GM15510 (cell line): Measurements from ENCODE around the gene TPRN.

Experiments
- POLR2A ChIP-seq: IDR thresholded peaks from 3 replicates; pipeline ENCODE4 v1.6.1; 2011; ENCODE audit warnings: borderline replicate concordance; ENCODE audit not compliant: insufficient read length; ENCODE audit errors: extremely low read depth

Gene TPRN

DNA sequence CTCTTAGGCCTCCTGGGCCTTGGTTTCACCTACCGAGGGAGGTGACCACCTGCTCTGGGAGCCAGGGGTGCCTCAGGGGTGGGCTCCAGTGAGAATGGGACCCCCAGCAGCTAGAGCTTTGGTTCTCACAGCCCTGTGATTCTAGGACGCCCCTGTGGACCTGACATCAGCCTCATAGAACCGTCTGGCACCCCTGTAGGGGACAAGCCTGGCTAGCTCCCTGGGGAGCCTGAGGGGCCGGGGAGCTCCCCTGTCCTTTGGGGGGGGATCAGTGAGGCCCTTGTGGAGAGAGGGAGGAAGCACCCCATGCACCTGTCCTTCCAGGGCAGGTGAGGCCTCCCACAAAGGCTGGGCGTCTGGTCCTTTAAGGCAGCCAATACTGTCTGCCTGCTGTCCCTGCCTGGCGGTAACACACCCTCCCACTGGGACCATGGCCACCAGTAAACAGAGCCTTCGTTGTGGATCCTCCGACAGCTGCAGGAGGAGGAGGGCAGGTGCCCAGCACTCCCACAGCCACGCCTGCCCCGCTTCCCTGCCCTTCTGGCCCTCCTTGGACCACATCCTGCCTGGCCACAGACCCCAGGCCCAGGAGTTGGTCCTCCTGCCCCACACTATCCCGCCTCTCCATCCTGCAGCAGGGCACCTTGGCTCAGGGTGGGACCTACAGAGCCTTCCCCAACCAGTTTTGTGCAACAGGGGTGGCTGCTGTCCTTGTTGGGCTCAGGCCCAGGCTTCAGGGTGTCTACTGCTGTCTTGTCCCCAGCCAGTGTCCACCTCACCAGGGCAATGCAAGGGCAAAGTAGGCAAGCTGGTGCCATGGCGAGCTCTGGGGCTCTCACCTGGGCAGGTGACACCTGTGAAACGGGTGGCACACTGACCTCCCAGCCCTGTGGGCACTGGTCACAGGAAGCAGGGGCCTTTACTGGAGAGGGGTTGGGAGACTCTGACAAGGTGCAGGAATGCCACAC, 37.5 kb upstream of the TPRN start:
- no peak for TF ChIP-seq POLR2A

DNA sequence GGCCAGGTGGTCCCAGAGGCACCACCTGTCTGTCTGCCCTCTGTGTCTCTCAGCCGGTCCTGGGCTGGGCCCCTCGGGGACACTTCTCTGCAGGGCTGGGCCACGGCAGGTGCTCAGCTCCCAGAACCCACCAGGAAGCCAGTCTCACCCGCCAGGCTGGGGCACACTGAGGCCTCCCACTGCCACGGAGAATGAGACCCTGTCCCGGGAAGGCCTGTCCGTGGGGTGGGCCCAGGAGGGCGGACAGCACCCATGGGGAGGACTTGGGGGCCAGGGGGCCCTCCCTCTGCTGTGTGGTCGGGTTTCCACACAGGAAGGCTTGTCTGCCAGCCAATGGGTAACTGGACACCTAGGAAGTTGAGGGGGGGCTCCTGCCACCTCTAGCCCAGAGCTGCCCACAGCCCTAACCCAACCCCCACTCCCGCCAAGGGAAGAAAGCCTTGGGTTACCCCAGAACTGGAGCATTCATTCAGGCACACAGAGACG, 36.4 kb upstream of the TPRN start:
- TF ChIP-seq POLR2A, result no peak

DNA sequence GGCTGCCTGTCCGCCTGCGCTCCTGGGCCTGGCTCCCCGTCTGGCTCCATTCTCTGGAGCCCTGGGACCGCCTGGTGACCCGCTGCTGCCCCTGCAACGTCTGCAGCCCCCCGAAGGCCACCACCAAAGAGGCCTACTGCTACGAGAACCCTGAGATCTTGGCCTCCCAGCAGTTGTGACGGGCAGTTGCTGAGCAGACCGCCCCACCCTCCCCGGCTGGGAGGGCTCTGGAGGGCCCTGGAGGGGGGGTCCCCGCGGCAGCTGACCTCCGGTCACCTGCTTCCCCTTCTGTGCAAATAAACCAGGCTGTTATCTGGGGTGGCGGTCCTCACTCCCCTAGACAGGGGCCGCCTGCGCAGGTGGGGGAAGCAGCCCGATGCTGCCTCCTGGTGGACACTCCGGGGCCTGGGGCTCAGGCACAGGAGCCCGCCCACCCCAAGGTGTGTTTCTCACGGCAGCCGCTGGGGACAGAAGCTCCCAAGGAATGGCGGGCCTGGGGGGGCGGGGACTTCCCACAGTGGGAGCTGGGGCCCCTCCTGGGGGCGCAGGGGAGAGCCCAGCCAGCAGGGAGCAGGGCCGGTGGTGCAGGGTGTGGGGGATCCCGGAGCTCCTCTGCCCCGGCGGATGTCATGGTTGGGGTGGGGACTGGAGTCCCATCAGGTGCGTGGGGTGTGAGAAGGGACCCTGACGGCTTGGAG, 35.8 kb upstream of the TPRN start:
- peak; percentile 26 for TF ChIP-seq POLR2A

DNA sequence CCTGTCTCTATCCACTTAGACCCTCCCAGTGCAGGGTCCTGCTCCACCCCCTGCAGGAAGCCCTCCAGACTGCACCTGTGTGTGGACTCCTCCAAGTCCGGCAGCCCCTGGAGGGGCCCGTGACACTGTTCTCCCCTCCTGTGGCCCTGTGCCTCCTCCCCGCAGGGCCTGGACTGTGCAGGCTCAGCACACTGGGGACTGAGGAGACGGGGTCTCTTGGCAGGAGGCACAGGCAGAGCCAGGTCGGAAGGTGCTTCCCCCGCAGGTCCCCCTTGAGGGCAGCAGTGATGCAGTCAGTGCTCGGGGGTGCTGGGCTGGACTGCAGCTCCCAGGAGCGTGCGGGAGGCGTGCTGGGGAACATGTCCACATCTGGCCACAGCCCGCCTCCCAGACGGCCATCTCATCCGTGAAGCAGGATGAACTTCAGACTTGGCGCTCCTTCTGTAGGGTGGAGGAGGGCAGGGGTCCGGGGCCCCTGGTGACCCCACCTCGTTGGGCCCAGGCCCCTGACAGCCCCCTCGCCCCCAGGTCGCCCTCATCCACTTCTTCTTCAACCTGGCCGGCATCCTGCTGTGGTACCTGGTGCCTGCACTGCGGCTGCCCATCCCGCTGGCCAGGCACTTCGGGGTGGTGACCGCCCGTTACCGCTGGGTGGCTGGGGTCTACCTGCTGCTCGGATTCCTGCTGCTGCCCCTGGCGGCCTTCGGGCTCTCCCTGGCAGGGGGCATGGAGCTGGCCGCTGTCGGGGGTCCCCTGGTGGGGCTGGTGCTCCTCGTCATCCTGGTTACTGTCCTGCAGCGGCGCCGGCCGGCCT, 35.1 kb upstream of the TPRN start:
- no peak for TF ChIP-seq POLR2A

DNA sequence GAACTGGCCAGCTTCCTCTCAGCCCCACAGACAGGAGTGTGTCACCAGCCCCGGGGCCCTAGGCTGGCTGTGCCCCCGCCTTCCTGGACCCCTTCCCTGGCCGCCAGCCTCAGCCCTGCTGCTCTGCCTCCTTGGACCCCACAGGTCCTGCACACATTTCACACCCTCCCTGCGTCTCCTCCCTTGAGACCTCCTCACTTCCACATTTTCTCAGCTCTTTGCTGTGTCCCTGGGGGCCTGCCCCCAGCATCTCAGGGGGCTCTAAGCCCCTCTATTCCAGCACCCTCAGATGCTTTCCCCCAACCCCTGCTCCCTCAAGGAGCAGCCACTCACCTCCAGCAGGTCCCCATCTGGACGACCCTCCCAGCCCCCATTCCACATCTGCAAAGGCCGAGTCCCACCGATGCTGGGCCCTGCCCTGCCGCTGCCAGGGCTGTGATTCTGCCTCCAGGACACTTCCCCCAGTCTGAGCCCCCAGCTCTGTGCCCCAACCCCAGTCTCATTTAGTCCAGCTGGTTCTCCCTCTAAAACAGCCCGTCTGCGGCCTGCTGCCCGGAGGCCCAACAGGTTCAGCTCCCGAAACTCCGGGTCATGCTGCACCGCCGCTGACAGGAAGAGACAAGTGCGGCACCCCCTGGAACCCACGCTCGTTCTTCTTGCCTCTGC, 34.4 kb upstream of the TPRN start:
- no peak for TF ChIP-seq POLR2A

DNA sequence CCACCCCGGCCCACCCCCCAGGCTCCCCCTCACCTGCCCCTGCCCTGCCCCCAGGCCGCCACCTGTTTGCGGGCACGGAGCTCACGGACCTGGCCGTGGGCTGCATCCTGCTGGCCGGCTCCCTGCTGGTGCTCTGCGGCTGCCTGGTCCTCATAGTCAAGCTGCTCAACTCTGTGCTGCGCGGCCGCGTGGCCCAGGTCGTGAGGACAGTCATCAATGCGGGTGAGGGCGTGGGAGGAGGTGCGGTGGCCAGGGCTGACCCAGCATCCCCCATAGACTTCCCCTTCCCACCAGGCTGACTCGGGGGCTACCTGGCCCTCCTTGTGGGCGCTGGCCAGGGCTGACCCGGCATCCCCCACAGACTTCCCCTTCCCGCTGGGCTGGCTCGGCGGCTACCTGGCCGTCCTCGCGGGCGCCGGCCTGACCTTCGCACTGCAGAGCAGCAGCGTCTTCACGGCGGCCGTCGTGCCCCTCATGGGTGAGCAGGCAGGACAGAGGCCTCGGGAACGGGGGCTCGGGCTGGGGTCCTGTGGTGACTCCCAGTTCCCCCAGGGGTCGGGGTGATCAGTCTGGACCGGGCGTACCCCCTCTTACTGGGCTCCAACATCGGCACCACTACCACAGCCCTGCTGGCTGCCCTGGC, 33.6 kb upstream of the TPRN start:
- TF ChIP-seq POLR2A, result no peak

DNA sequence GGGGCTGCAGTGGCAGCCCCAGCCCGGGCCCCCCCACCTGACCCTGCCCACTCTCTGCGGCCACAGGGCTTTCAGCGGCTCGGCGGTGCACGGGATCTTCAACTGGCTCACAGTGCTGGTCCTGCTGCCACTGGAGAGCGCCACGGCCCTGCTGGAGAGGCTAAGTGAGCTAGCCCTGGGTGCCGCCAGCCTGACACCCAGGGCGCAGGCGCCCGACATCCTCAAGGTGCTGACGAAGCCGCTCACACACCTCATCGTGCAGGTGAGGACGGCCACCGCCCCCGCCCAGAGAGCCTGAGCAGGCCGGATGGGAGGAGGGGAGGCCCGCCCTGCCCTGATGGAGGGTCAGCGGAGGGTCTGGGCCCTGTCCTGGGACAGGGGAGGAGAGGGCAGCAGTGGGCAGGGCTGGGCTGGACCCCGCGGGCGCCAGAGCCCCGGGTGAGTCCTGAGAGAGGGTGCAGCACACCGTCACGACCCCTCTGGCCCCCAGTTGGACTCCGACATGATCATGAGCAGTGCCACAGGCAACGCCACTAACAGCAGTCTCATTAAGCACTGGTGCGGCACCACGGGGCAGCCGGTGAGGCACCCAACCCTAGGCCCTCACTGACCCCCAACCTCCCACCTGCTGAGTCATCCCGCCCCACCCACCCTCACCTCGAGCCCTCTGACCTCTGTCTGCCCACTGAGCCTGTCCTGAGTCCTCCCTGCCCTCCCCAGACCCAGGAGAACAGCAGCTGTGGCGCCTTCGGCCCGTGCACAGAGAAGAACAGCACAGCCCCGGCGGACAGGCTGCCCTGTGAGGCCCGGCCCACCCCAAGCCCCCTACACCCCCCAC, 32.8 kb upstream of the TPRN start:
- no peak for TF ChIP-seq POLR2A

DNA sequence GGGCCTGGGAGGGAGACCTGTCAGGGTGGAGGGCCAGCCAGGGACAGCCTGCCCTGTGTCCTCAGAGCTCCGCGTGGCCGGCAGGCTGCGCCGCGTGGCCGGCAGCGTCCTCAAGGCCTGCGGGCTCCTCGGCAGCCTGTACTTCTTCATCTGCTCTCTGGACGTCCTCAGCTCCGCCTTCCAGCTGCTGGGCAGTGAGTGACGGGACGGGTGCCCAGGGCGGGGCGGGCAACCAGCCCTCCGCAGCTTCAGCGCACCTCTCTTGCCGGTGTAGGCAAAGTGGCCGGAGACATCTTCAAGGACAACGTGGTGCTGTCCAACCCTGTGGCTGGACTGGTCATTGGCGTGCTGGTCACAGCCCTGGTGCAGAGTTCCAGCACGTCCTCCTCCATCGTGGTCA, 32.0 kb upstream of the TPRN start:
- TF ChIP-seq POLR2A, result no peak

DNA sequence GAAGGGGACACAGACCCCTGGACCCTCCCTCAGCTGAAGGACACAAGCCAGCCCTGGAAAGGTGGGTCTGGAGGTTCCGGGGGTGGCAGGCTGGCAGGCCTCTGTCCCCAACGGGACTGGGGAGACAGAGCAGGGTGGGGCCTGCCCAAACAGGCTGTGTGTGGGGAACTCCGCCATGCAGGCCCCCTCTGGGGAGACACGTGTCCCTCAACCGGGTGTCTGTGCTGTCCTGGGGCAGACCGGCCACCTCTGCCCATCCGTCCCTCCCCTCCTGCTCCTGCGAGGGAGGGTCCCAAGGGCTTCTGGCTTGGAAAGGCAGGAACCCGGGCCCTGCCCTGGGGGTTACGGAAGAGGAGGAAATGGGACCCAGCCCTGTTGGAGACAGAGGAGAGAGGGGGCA, 31.6 kb upstream of the TPRN start:
- no peak for TF ChIP-seq POLR2A

DNA sequence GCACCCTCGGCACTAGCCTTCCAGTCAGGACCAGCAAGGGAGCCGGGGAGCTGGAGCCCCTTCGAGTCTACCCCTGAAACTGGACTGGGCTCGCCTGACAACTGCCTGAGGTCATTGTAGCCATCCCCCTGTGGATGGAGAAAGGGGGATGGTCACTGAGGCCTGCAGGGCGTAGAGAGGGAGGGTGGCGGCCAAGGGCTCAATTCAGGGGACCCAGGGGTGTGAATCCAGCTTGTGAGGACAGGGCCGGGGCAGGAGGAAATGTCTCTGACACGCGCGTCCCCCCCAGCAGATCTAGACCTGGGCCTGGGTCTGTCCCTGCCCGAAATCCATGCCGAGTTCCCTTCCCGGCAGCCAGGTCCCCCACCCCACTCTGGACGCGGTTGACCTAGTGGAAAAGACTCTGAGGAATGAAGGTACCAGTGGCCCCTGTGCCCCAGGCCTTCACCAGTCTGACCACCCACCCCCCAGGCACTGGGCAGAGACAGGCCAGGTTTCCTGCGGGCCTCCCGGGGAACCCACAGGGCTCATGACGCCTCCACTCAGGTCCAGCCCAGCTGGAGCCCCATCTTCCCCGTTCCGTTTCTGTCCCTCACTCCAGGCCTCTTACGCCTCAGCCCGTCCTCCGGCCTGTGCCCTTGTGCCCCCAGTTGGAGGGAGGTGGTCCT, 31.0 kb upstream of the TPRN start:
- no peak for TF ChIP-seq POLR2A

DNA sequence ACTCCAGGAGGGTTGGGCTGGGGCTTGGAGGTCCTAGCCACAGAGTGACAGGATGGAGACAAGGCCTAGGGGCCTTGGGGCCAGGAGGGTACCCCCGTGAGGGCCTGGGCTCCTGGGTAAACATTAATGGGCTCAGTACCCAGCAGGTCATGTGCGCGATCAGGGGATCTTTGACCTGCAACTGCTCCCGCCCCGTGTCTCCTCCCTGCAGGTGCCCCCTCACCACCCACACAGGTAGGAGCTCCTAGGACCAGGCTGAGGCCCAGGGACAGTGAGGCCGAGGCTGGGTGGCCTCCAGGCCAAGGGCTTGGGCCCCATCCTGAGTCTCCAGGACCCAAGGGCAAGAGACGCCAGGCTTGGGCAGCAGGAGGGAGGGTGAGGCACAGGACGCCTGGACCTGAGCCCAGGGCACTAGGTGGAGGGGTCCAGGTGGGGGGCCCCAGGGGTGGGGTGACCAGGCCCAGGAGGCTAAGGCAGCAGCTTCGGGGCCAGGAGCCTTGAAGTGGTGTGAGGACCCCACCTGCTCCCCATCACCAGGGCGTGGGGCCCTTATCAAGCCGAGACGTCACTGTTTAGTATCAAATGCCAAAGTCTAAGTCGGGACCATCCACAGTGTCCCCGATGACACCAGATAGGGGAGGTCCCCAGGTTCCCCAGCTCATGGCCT, 30.3 kb upstream of the TPRN start, which contains the start of gene SLC34A3:
SLC34A3 (plus strand) TSS at position 197 of the 667 bp plus-strand sequence. CDS start 802 bp downstream, outside the sequence.
- TF ChIP-seq POLR2A, result no peak
